ENCODE measurements around the gene FIGN. TPM values are rescaled to one million over a fixed set of nuclear protein-coding genes. Genes with fewer than 3 reads are reported as not detected.

Gene FIGN
- total and polyA plus RNA-seq, 2 donors from 2014 or later: 1.1 to 8.0 TPM

GRCh38 chr2:163610817-163611556, 124.8 kb downstream of the FIGN start:
- intact Hi-C loops (cut with DNase I): no loop called here
- no peaks in the 10 kb centered on the region for H3K36me3 ChIP-seq (ENCODE audit: control insufficient read depth in 2 of 3, insufficient read depth in 3 of 3, low read length in 3 of 3)
- H3K27me3 ChIP-seq (ENCODE audit: control insufficient read depth, insufficient read depth, low read length): no peaks in the 10 kb centered on the region
- FAIRE-seq (no peak), DNase-seq (no peak)
- H3K9ac ChIP-seq (ENCODE audit: low read length in 3 of 3): no peak overlapping the region
- H3K9me3 ChIP-seq (ENCODE audit: control insufficient read depth in 2 of 3, insufficient read depth in 1 of 3, low read length in 3 of 3): no peaks in the 10 kb centered on the region
- no peaks in the 10 kb centered on the region for H3K4me1 ChIP-seq (ENCODE audit: control insufficient read depth in 2 of 3, insufficient read depth in 2 of 3, low read depth in 1 of 3, low read length in 3 of 3)
- no peak for TF ChIP-seq CTCF (IDR thresholded peaks at IDR 0.05; ENCODE audit: borderline replicate concordance, extremely low read depth, insufficient read depth)
- no peak overlapping the region for H3K4me3 ChIP-seq (ENCODE audit: low read length in 3 of 3)
- H3K27ac ChIP-seq (ENCODE audit: low read depth in 2 of 2, low read length in 2 of 2): no peak overlapping the region

- intact Hi-C loops (cut with DNase I): no loop called here
- Histone ChIP-seq H3K27ac (ENCODE audit: low read depth in 2 of 2, low read length in 2 of 2) (no peak overlapping the region), H3K4me1 (ENCODE audit: control insufficient read depth in 2 of 3, insufficient read depth in 2 of 3, low read depth in 1 of 3, low read length in 3 of 3) (no peaks in the 10 kb centered on the region), H3K9ac (ENCODE audit: low read length in 3 of 3) (no peak overlapping the region), H3K27me3 (ENCODE audit: control insufficient read depth, insufficient read depth, low read length) (no peaks in the 10 kb centered on the region), H3K36me3 (ENCODE audit: control insufficient read depth in 2 of 3, insufficient read depth in 3 of 3, low read length in 3 of 3) (no peaks in the 10 kb centered on the region), H3K9me3 (ENCODE audit: control insufficient read depth in 2 of 3, insufficient read depth in 1 of 3, low read length in 3 of 3) (no peaks in the 10 kb centered on the region), H3K4me3 (ENCODE audit: low read length in 3 of 3) (no peak overlapping the region)
- TF ChIP-seq CTCF (IDR thresholded peaks at IDR 0.05; ENCODE audit: borderline replicate concordance, extremely low read depth, insufficient read depth): no peak
- FAIRE-seq (no peak), DNase-seq (no peak)
Measured at GRCh38 chr2:163607630-163608029, 128.2 kb downstream of the FIGN start.

- no peaks in the 10 kb centered on the region for H3K36me3 ChIP-seq (ENCODE audit: control insufficient read depth in 2 of 3, insufficient read depth in 3 of 3, low read length in 3 of 3)
- H3K9me3 ChIP-seq (ENCODE audit: control insufficient read depth in 2 of 3, insufficient read depth in 1 of 3, low read length in 3 of 3): no peaks in the 10 kb centered on the region
- FAIRE-seq (no peak), DNase-seq (no peak)
- H3K27me3 ChIP-seq (ENCODE audit: control insufficient read depth, insufficient read depth, low read length): no peaks in the 10 kb centered on the region
- H3K4me1 ChIP-seq (ENCODE audit: control insufficient read depth in 2 of 3, insufficient read depth in 2 of 3, low read depth in 1 of 3, low read length in 3 of 3): no peaks in the 10 kb centered on the region
- no peak for TF ChIP-seq CTCF (IDR thresholded peaks at IDR 0.05; ENCODE audit: borderline replicate concordance, extremely low read depth, insufficient read depth)
- no peak overlapping the region for H3K9ac ChIP-seq (ENCODE audit: low read length in 3 of 3)
- no peak overlapping the region for H3K27ac ChIP-seq (ENCODE audit: low read depth in 2 of 2, low read length in 2 of 2)
- H3K4me3 ChIP-seq (ENCODE audit: low read length in 3 of 3): no peak overlapping the region
- intact Hi-C loops (cut with DNase I): no loop called here
Measured at GRCh38 chr2:163606878-163607277, 128.9 kb downstream of the FIGN start.

- intact Hi-C loops (cut with DNase I): no loop called here
- Histone ChIP-seq H3K9me3 (ENCODE audit: control insufficient read depth in 2 of 3, insufficient read depth in 1 of 3, low read length in 3 of 3) (no peaks in the 10 kb centered on the region), H3K27me3 (ENCODE audit: control insufficient read depth, insufficient read depth, low read length) (no peaks in the 10 kb centered on the region), H3K9ac (ENCODE audit: low read length in 3 of 3) (no peak overlapping the region), H3K4me3 (ENCODE audit: low read length in 3 of 3) (no peak overlapping the region), H3K27ac (ENCODE audit: low read depth in 2 of 2, low read length in 2 of 2) (no peak overlapping the region), H3K4me1 (ENCODE audit: control insufficient read depth in 2 of 3, insufficient read depth in 2 of 3, low read depth in 1 of 3, low read length in 3 of 3) (no peaks in the 10 kb centered on the region), H3K36me3 (ENCODE audit: control insufficient read depth in 2 of 3, insufficient read depth in 3 of 3, low read length in 3 of 3) (no peaks in the 10 kb centered on the region)
- no peak for DNase-seq
- FAIRE-seq: no peak
- TF ChIP-seq CTCF (IDR thresholded peaks at IDR 0.05; ENCODE audit: borderline replicate concordance, extremely low read depth, insufficient read depth): no peak
Measured at GRCh38 chr2:163605779-163606178, 130.0 kb downstream of the FIGN start.

All from kidney (tissue), 14 donors.